ENCODE results near the gene RAB2B.

The RAB2B gene

GRCh38 chr14:21486640-21487087 is 9.9 kb upstream of the RAB2B start:
- CTCF ChIA-PET, result no interaction called here
- TF ChIP-seq LEF1 (IDR thresholded peaks at IDR 0.05; ENCODE audit: borderline replicate concordance), result no peak
- no peak for TF ChIP-seq ELF4 (IDR thresholded peaks at IDR 0.05)
- no peak for TF ChIP-seq ARNT (IDR thresholded peaks at IDR 0.05)
- no peak for TF ChIP-seq SP1 (IDR thresholded peaks at IDR 0.05)
- TF ChIP-seq TARDBP (IDR thresholded peaks at IDR 0.05), result no peak
- no peak for TF ChIP-seq CTBP1 (IDR thresholded peaks at IDR 0.05; ENCODE audit: borderline replicate concordance)
- no peak for TF ChIP-seq ZNF384 (IDR thresholded peaks at IDR 0.05)
- TF ChIP-seq SUZ12 (IDR thresholded peaks at IDR 0.05), result no peak
- no peak for TF ChIP-seq L3MBTL2 (conservative IDR thresholded peaks at IDR 0.05)
- TF ChIP-seq, protein P1, sequence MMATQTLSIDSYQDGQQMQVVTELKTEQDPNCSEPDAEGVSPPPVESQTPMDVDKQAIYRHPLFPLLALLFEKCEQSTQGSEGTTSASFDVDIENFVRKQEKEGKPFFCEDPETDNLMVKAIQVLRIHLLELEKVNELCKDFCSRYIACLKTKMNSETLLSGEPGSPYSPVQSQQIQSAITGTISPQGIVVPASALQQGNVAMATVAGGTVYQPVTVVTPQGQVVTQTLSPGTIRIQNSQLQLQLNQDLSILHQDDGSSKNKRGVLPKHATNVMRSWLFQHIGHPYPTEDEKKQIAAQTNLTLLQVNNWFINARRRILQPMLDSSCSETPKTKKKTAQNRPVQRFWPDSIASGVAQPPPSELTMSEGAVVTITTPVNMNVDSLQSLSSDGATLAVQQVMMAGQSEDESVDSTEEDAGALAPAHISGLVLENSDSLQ (IDR thresholded peaks at IDR 0.05), result no peak
- no peak for TF ChIP-seq NFRKB (IDR thresholded peaks at IDR 0.05)
- POLR2A ChIA-PET, result interaction anchor here (1.3 kb wide), 1 partner anchor 9 kb away, joined by 7 read pairs; the partner anchor contains the start of gene TOX4
- DNase-seq (ENCODE audit: extremely low spot score), result no peak

DNA sequence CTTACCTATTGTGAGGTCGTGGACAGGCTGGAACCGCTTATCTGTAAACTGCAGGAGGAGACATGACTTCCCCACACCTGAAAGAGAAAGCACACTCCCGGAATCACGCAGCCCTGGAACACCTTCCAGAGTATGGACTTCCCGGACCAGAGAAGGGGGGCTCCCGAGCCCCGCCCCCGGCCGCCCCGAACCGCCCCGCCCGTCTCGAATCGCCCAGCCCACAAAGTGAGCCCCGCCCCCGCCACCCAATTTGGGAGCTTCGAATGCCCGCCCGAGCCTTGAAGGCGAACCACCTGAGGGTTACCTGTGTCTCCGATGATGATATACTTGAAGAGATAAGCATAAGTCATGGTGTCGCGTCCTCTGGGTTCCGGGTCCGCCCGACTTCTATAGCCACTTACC is 235 bp downstream of the RAB2B start:
- no peak for TF ChIP-seq ZNF384 (IDR thresholded peaks at IDR 0.05)
- TF ChIP-seq ELF4 (IDR thresholded peaks at IDR 0.05), result no peak
- TF ChIP-seq LEF1 (IDR thresholded peaks at IDR 0.05; ENCODE audit: borderline replicate concordance), result no peak
- no peak for TF ChIP-seq TARDBP (IDR thresholded peaks at IDR 0.05)
- TF ChIP-seq HDGF (IDR thresholded peaks at IDR 0.05; ENCODE audit: borderline replicate concordance), result no peak
- TF ChIP-seq, protein P1 (IDR thresholded peaks at IDR 0.05), result no peak
- no peak for TF ChIP-seq CTBP1 (IDR thresholded peaks at IDR 0.05; ENCODE audit: borderline replicate concordance)
- no peak for TF ChIP-seq SP1 (IDR thresholded peaks at IDR 0.05)
- no peak for TF ChIP-seq ARNT (IDR thresholded peaks at IDR 0.05)
- TF ChIP-seq BHLHE40 (IDR thresholded peaks at IDR 0.05; ENCODE audit: borderline replicate concordance), result no peak
- TF ChIP-seq FOXA1 (IDR thresholded peaks at IDR 0.05), result no peak
- no peak for TF ChIP-seq SUZ12 (IDR thresholded peaks at IDR 0.05)
- TF ChIP-seq NFRKB (IDR thresholded peaks at IDR 0.05), result no peak
- no peak for TF ChIP-seq FOXK2 (IDR thresholded peaks at IDR 0.05)
- no peak for TF ChIP-seq FOXM1 (IDR thresholded peaks at IDR 0.05; ENCODE audit: borderline replicate concordance)
- no peak for TF ChIP-seq L3MBTL2 (conservative IDR thresholded peaks at IDR 0.05)
- CTCF ChIA-PET, result interaction anchor here (0.6 to 1.4 kb wide), 4 partner anchors 15 to 51 kb away, joined by 3 to 4 read pairs (median 4); partner anchors contain the start of gene SALL2
- DNase-seq (ENCODE audit: extremely low spot score), result peak; percentile 68
- POLR2A ChIA-PET, result interaction anchor here (0.7 to 2.5 kb wide), 9 partner anchors 9 to 92 kb away, joined by 3 to 12 read pairs (median 5); partner anchors contain the start of genes CHD8 and SALL2

- no peak for DNase-seq (ENCODE audit: extremely low spot score)
- TF ChIP-seq TARDBP (IDR thresholded peaks at IDR 0.05), result no peak
- no peak for TF ChIP-seq SP1 (IDR thresholded peaks at IDR 0.05)
- TF ChIP-seq ELF4 (IDR thresholded peaks at IDR 0.05), result no peak
- peak; percentile 34; the same call in 1 of the 2 replicates for TF ChIP-seq BHLHE40 (IDR thresholded peaks at IDR 0.05; ENCODE audit: borderline replicate concordance)
- ChIA-PET POLR2A (interaction anchor here (0.7 to 2.5 kb wide), 7 partner anchors 9 to 92 kb away, joined by 3 to 12 read pairs (median 5); partner anchors contain the start of genes CHD8 and SALL2), CTCF (interaction anchor here (0.6 to 1.4 kb wide), 2 partner anchors 17 to 50 kb away, joined by 4 read pairs; no protein-coding TSS in a partner anchor)
Observed at GRCh38 chr14:21475767-21476522, 814 bp downstream of the RAB2B start.

DNA sequence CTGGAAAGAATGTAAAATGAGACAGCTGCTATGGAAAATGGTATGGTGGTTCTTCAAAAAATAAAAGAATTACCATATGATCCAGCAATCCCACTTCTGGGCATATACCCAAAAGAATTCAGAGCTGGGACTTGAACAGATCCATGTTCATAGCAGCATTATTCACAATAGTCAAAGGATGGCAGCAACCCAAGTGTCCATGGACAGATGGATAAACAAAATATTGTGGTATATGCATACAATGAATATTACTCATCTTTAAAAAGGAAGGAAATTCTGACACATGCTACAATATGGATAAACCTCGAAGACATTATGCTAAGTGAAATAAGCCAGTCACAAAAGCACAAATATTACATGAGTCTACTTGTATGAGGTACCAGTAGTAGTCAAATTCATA is 9.1 kb downstream of the RAB2B start:
- ChIA-PET CTCF (no interaction called here), POLR2A (interaction anchor here (1.6 kb wide), 1 partner anchor 9 kb away, joined by 6 read pairs; the partner anchor contains the start of genes RAB2B and TOX4)
- TF ChIP-seq ARNT (IDR thresholded peaks at IDR 0.05) (no peak), TARDBP (IDR thresholded peaks at IDR 0.05) (no peak), ELF4 (IDR thresholded peaks at IDR 0.05) (no peak), FOXM1 (IDR thresholded peaks at IDR 0.05; ENCODE audit: borderline replicate concordance) (no peak), FOXK2 (IDR thresholded peaks at IDR 0.05) (no peak), FOXA1 (IDR thresholded peaks at IDR 0.05) (no peak), BHLHE40 (IDR thresholded peaks at IDR 0.05; ENCODE audit: borderline replicate concordance) (no peak), SUZ12 (IDR thresholded peaks at IDR 0.05) (no peak), ZNF384 (IDR thresholded peaks at IDR 0.05) (no peak)
- no peak for DNase-seq (ENCODE audit: extremely low spot score)

DNA sequence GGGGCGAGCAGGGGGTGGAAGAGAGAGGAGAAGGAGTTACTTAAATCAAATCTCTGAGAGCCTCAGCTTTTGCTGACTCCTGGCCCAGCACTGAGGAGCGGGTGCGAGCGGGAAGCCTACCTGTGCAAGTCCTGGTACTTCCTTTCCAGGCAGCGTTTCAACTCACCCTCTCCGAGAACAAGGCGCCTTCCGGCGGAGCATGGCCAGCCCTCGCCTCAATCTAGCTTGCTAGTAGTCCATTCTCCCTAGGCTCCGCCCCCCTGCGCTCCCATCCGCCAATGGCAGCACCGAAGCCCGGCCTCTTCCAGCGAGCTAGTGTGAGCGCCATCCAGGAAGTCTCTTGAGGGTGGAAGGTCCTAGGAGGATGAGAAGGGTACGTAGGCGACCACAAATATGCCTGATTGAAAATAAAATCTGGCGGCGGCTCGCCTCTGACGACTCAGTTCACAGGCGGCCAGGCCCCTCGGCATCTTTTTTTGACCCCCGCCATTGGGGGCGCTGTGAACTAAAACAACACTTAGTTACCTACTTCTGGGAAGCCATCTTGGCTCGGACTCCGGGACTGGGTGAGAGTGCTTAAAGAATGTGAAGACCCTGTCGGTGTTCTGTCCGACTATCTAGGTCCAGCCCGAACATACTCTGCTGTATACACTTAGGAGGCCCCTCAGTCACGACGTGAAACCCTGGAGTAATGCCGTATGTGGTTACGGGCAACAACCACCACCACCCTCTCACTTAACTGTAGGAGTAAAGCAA is 20.7 kb downstream of the RAB2B start, which contains the start of gene CHD8:
TSS of gene CHD8 (minus strand) at position 212 of the 756 bp plus-strand sequence. CDS start 24,480 bp downstream, outside the sequence.
- DNase-seq (ENCODE audit: extremely low spot score), result peak; percentile 96
- TF ChIP-seq SP1 (IDR thresholded peaks at IDR 0.05) (no peak), ELF4 (IDR thresholded peaks at IDR 0.05) (peak; percentile 74), TARDBP (IDR thresholded peaks at IDR 0.05) (no peak), NFRKB (IDR thresholded peaks at IDR 0.05) (peak; percentile 69; the same call in 1 of the 2 replicates), FOXK2 (IDR thresholded peaks at IDR 0.05) (no peak)
- ChIA-PET CTCF (interaction anchor here (0.6 to 1.8 kb wide), 5 partner anchors 9 to 157 kb away, joined by 3 to 6 read pairs (median 3); partner anchors contain the start of gene TOX4), POLR2A (interaction anchor here (0.6 to 3.3 kb wide), 11 partner anchors 9 to 100 kb away, joined by 3 to 57 read pairs (median 5); partner anchors contain the start of genes METTL3, RAB2B and TOX4)

DNA sequence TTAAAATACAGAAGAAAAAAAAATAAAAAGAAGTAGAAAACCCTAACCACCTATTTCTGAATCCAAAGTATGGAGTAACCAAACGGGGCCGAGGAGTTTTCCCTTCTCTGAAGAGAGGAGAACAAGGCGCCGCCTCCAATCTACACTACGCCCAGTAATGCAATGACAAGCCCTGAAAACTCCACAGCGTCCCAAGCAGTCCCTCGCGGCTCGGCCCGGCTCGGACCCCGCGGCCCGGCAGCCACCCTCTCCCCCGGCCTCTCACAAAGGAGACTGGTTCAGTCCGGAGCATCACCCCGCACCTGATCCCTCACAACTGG is 21.2 kb downstream of the RAB2B start:
- TF ChIP-seq FOXK2 (IDR thresholded peaks at IDR 0.05) (no peak), HDGF (IDR thresholded peaks at IDR 0.05; ENCODE audit: borderline replicate concordance) (no peak), FOXM1 (IDR thresholded peaks at IDR 0.05; ENCODE audit: borderline replicate concordance) (no peak), NFRKB (IDR thresholded peaks at IDR 0.05) (no peak), BHLHE40 (IDR thresholded peaks at IDR 0.05; ENCODE audit: borderline replicate concordance) (no peak), LEF1 (IDR thresholded peaks at IDR 0.05; ENCODE audit: borderline replicate concordance) (no peak), CTBP1 (IDR thresholded peaks at IDR 0.05; ENCODE audit: borderline replicate concordance) (no peak), FOXA1 (IDR thresholded peaks at IDR 0.05) (no peak), ARNT (IDR thresholded peaks at IDR 0.05) (no peak), TARDBP (IDR thresholded peaks at IDR 0.05) (no peak), ELF4 (IDR thresholded peaks at IDR 0.05) (no peak), L3MBTL2 (conservative IDR thresholded peaks at IDR 0.05) (no peak)
- TF ChIP-seq, protein P1 (IDR thresholded peaks at IDR 0.05), result no peak
- POLR2A ChIA-PET, result interaction anchor here (0.6 to 3.3 kb wide), 10 partner anchors 9 to 101 kb away, joined by 3 to 57 read pairs (median 4); partner anchors contain the start of gene METTL3
- no peak for DNase-seq (ENCODE audit: extremely low spot score)
- CTCF ChIA-PET, result interaction anchor here (0.6 to 1.8 kb wide), 4 partner anchors 8 to 84 kb away, joined by 3 to 6 read pairs (median 3); partner anchors contain the start of gene TOX4
